Bronchial epithelial cell (primary cell): Measurements from ENCODE around the gene AJUBA. TPM values are rescaled to one million over a fixed set of nuclear protein-coding genes. Genes with fewer than 3 reads are reported as not detected.

Experiments
- DNase-seq: peaks from one replicate; pipeline ENCODE4 v3.0.0-alpha.2; 2010; ENCODE audit warnings: low read depth
- FAIRE-seq: peaks from 2 replicates; lab custom pipeline; 2011; peaks lifted over from hg19 to GRCh38; lab: Jason Lieb, UNC
- H3K27me3 ChIP-seq: 2 replicates; pipeline ENCODE4 v1.5.1; 2011; ENCODE audit warnings: low read length; ENCODE audit not compliant: control insufficient read depth, insufficient read depth
- H3K36me3 ChIP-seq: 2 replicates; pipeline ENCODE4 v1.5.1; 2011; ENCODE audit warnings: low read length; ENCODE audit not compliant: control insufficient read depth, insufficient read depth
- H3K4me3 ChIP-seq: 2 replicates; pipeline ENCODE4 v1.5.1; 2011; ENCODE audit warnings: mild to moderate bottlenecking, low read depth, low read length, control low read depth
- CTCF ChIP-seq: IDR thresholded peaks from 2 replicates; pipeline ENCODE4 v1.5.1; 2011; ENCODE audit warnings: mild to moderate bottlenecking, moderate library complexity, low read length, control low read depth, inconsistent platforms; ENCODE audit not compliant: insufficient read depth, severe bottlenecking
- total RNA-seq: library from RNA; depleted of rRNA; stranded (reverse); fragments of >200 nt; gene quantifications from 2 replicates; pipeline ENCODE4 v1.2.1, GENCODE V29; 2014

The AJUBA gene
- total RNA-seq, result 174 and 223 TPM in 2 replicates

- H3K27me3 ChIP-seq, result no peaks in the 10 kb centered on the region
- H3K36me3 ChIP-seq, result peaks cover 8% of the 10 kb centered on the region
- H3K4me3 ChIP-seq, result peak within 1 kb of the TSS; percentile 84
- TF ChIP-seq CTCF, result peak; percentile 6
- DNase-seq (peak; percentile 72), FAIRE-seq (no peak)
These were observed at the start of gene AJUBA for GRCh38 chr14:22982477-22983245. AJUBA (minus strand) TSS chr14:22982551; CDS start chr14:22982266, 285 bp downstream.

- no peak for TF ChIP-seq CTCF
- FAIRE-seq (no peak), DNase-seq (peak; percentile 45)
- peaks cover 23% of the 10 kb centered on the region for H3K36me3 ChIP-seq
- H3K4me3 ChIP-seq, result no peak overlapping the region
- no peaks in the 10 kb centered on the region for H3K27me3 ChIP-seq
These were observed 48.6 kb upstream of the AJUBA start for GRCh38 chr14:23030936-23031335.

- Histone ChIP-seq H3K27me3 (no peaks in the 10 kb centered on the region), H3K36me3 (peaks cover 29% of the 10 kb centered on the region), H3K4me3 (no peak overlapping the region)
- no peak for DNase-seq
- TF ChIP-seq CTCF, result no peak
- FAIRE-seq, result no peak
These were observed 46.4 kb upstream of the AJUBA start for GRCh38 chr14:23028799-23029198.

GRCh38 chr14:23025151-23025814 lies 42.9 kb upstream of the AJUBA start:
- no peaks in the 10 kb centered on the region for H3K27me3 ChIP-seq
- no peak for FAIRE-seq
- H3K4me3 ChIP-seq, result no peak overlapping the region
- peaks cover 18% of the 10 kb centered on the region for H3K36me3 ChIP-seq
- no peak for DNase-seq
- no peak for TF ChIP-seq CTCF

- TF ChIP-seq CTCF, result no peak
- DNase-seq (no peak), FAIRE-seq (no peak)
- Histone ChIP-seq H3K36me3 (peaks cover 18% of the 10 kb centered on the region), H3K27me3 (no peaks in the 10 kb centered on the region), H3K4me3 (no peak overlapping the region)
These were observed 42.3 kb upstream of the AJUBA start for GRCh38 chr14:23024612-23025075.
